Activated CD8-positive, alpha-beta memory T cell treated with anti-CD3 and anti-CD28 coated beads, Interleukin-2, amount 50 U/mL, for 48 hours (primary cell): Measurements from ENCODE around the gene DISP3.

Experiments used
- DNase-seq: peaks from one replicate; pipeline ENCODE4 v3.0.0-alpha.2; 2020

DISP3 gene

GRCh38 chr1:11530731-11531311 lies 51.9 kb downstream of the DISP3 start:
- DNase-seq, result no peak

- DNase-seq, result no peak
Observed at GRCh38 chr1:11531314-11531870, 52.4 kb downstream of the DISP3 start.

- DNase-seq, result no peak
Observed at GRCh38 chr1:11531943-11532342, 53.0 kb downstream of the DISP3 start.

GRCh38 chr1:11533790-11534787 lies 55.1 kb downstream of the DISP3 start:
- DNase-seq, result no peak

- no peak for DNase-seq
Observed at GRCh38 chr1:11534846-11535245, 55.9 kb downstream of the DISP3 start.

GRCh38 chr1:11535316-11535715 lies 56.4 kb downstream of the DISP3 start:
- DNase-seq, result no peak

GRCh38 chr1:11535761-11536572 lies 57.0 kb downstream of the DISP3 start:
- no peak for DNase-seq

- no peak for DNase-seq
Observed at GRCh38 chr1:11536573-11537379, 57.8 kb downstream of the DISP3 start.

GRCh38 chr1:11537380-11537764 lies 58.4 kb downstream of the DISP3 start:
- DNase-seq, result no peak

GRCh38 chr1:11537854-11538591 lies 59.1 kb downstream of the DISP3 start:
- no peak for DNase-seq

- no peak for DNase-seq
Observed at GRCh38 chr1:11538886-11539285, 59.9 kb downstream of the DISP3 start.

GRCh38 chr1:11539850-11540772 lies 61.2 kb downstream of the DISP3 start:
- DNase-seq, result no peak

- DNase-seq, result no peak
Observed at GRCh38 chr1:11540773-11541160, 61.8 kb downstream of the DISP3 start.

- no peak for DNase-seq
Observed at GRCh38 chr1:11541236-11541635, 62.3 kb downstream of the DISP3 start.

- DNase-seq, result no peak
Observed at GRCh38 chr1:11541956-11542355, 63.0 kb downstream of the DISP3 start.

- DNase-seq, result no peak
Observed at GRCh38 chr1:11543392-11543791, 64.4 kb downstream of the DISP3 start.

GRCh38 chr1:11543796-11544195 lies 64.8 kb downstream of the DISP3 start:
- no peak for DNase-seq

GRCh38 chr1:11546456-11546855 lies 67.5 kb downstream of the DISP3 start:
- DNase-seq, result no peak

- DNase-seq, result no peak
Observed at GRCh38 chr1:11550664-11551283, 71.8 kb downstream of the DISP3 start.

- DNase-seq, result no peak
Observed at GRCh38 chr1:11558276-11558675, 79.3 kb downstream of the DISP3 start.
